ENCODE measurements around the gene ADAM33. TPM values are rescaled to one million over a fixed set of nuclear protein-coding genes. Genes with fewer than 3 reads are reported as not detected.
A peak's percentile ranks its signal among the peaks of the same experiment; 100 is the strongest.

Gene ADAM33
- total RNA-seq, 6 donors from 2014 or later: 2.3 to 26.2 (median 10.5) TPM

DNA sequence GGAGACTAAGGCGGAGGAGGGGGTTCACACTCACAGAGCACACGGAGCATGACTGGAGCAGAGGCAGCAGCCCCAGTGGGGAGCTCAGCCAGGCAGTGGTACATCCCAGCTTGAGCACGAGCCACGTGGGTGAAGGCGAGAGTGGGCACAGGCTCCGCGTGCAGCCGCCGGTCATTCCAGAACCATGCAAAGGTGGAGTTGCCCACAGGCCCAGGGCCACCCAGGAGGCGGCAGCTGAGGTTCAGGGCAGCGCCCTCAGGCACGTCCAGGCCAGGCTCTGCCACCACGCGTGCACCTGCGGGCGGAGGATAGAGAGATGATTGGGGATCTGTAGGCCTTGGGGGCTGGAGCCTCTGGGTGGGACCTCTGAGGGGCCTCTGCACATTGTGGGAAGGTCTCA is 9.5 kb upstream of the ADAM33 start:
- Histone ChIP-seq H3K27ac (no peak overlapping the region), H3K4me3 (no peak overlapping the region), H3K9me3 (peaks cover 0 to 2% (median 1%) of the 10 kb centered on the region in 4 donors), H3K36me3 (no peaks in the 10 kb centered on the region), H3K27me3 (no peaks in the 10 kb centered on the region), H3K4me1 (peaks cover 0 to 5% (median 2%) of the 10 kb centered on the region in 4 donors)
- TF ChIP-seq POLR2A (IDR thresholded peaks at IDR 0.05) (no peak), EP300 (IDR thresholded peaks at IDR 0.05) (no peak), POLR2AphosphoS5 (IDR thresholded peaks at IDR 0.05) (no peak)
- TF ChIP-seq, protein P1, sequence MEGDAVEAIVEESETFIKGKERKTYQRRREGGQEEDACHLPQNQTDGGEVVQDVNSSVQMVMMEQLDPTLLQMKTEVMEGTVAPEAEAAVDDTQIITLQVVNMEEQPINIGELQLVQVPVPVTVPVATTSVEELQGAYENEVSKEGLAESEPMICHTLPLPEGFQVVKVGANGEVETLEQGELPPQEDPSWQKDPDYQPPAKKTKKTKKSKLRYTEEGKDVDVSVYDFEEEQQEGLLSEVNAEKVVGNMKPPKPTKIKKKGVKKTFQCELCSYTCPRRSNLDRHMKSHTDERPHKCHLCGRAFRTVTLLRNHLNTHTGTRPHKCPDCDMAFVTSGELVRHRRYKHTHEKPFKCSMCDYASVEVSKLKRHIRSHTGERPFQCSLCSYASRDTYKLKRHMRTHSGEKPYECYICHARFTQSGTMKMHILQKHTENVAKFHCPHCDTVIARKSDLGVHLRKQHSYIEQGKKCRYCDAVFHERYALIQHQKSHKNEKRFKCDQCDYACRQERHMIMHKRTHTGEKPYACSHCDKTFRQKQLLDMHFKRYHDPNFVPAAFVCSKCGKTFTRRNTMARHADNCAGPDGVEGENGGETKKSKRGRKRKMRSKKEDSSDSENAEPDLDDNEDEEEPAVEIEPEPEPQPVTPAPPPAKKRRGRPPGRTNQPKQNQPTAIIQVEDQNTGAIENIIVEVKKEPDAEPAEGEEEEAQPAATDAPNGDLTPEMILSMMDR (IDR thresholded peaks at IDR 0.05): no peak
- ATAC-seq (ENCODE audit: low FRiP score in 2 of 2): no peak
- WGBS, 2 donors: 91 to 97% methylated on average over 16 of the region's 16 CpGs
- no peak for DNase-seq

DNA sequence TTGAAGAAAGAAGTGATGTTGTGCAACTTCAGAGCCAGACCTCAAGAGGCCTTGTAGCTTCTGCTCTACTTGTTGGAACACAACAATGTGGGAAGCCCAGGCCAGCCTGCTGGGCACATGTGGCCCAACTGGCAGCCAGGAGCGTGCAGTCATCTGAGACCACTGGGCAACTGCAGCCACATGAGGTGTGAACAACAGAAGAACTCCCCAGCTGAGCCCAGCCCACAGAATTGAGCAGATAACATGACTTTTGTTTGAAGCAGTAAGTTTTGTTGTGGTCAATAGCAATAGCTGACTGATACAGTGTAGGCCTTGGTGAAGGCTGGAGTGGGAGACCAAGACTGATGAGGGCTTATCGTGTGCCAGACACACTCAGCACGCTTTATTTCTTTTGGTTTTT is 8.6 kb upstream of the ADAM33 start:
- H3K4me3 ChIP-seq: no peak overlapping the region
- peaks cover 0 to 5% (median 2%) of the 10 kb centered on the region in 4 donors for H3K4me1 ChIP-seq
- no peaks in the 10 kb centered on the region for H3K36me3 ChIP-seq
- H3K9me3 ChIP-seq: no peaks in the 10 kb centered on the region
- H3K27ac ChIP-seq: no peak overlapping the region
- no peaks in the 10 kb centered on the region for H3K27me3 ChIP-seq
- WGBS, 2 donors: 91 to 95% methylated on average over 2 to 3 of the region's 3 CpGs
- no peak for ATAC-seq (ENCODE audit: low FRiP score in 2 of 2)
- no peak for DNase-seq
- TF ChIP-seq, protein P1 (IDR thresholded peaks at IDR 0.05): no peak
- no peak for TF ChIP-seq EP300 (IDR thresholded peaks at IDR 0.05)
- no peak for TF ChIP-seq POLR2A (IDR thresholded peaks at IDR 0.05)
- TF ChIP-seq POLR2AphosphoS5 (IDR thresholded peaks at IDR 0.05): no peak

DNA sequence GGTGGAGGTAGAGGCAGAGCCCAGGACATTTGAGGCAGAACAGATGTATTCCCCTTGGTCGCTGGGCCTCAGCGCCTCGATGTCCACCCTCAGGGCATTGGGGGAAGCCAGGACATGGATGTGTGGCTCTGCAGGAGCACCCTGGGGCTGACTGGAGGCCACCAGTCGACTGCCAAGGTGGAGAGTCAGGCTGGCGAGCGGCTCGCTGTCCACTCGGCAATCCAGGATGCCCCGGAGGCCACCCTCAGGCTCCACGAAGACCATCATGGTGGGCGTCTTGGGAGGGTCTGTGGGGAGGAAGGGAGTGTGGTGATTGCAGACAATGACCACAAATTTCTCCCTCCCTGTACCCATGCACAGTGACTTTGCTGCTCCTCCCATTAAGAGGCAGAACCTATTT is 8.2 kb upstream of the ADAM33 start:
- no peaks in the 10 kb centered on the region for H3K36me3 ChIP-seq
- WGBS, 2 donors: 85 to 96% methylated on average over 8 to 11 of the region's 11 CpGs

DNA sequence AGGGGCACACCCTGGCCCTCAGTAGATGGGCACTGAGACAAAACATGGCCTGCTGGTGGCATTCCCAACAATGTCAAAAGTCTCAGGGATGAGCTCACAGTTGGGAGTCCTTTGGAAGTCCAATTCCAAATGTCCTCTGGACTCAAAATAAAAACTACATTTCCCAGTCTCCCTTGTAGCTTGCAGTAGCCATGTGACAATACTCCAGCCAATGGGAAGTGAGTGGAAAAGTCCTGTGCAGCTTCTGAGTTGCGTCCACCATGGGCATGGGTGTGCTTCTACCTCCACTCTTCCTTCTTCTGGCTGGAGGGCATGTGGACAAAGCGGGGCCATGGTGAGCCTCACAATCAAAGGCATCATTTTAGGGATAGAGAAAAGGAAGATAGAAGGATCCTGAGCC is 5.8 kb upstream of the ADAM33 start:
- Histone ChIP-seq H3K9me3 (no peaks in the 10 kb centered on the region), H3K4me3 (no peak overlapping the region), H3K27me3 (no peaks in the 10 kb centered on the region), H3K27ac (no peak overlapping the region), H3K4me1 (peaks cover 0 to 5% (median 2%) of the 10 kb centered on the region in 4 donors), H3K36me3 (no peaks in the 10 kb centered on the region)
- no peak for DNase-seq
- peak in 1 of 2 donors; percentile 84 for ATAC-seq (ENCODE audit: low FRiP score in 2 of 2)
- TF ChIP-seq, protein P1 (IDR thresholded peaks at IDR 0.05): no peak
- no peak for TF ChIP-seq POLR2AphosphoS5 (IDR thresholded peaks at IDR 0.05)
- no peak for TF ChIP-seq POLR2A (IDR thresholded peaks at IDR 0.05)
- no peak for TF ChIP-seq EP300 (IDR thresholded peaks at IDR 0.05)
- 57 to 71% methylated on average over 2 of the region's 2 CpGs for WGBS, 2 donors

More for the DNA sequence above, 8.2 kb upstream of the ADAM33 start:
- Histone ChIP-seq H3K9me3 (no peaks in the 10 kb centered on the region), H3K4me3 (no peak overlapping the region), H3K4me1 (peaks cover 0 to 5% (median 2%) of the 10 kb centered on the region in 4 donors), H3K27ac (no peak overlapping the region), H3K27me3 (no peaks in the 10 kb centered on the region)
- DNase-seq (no peak), ATAC-seq (ENCODE audit: low FRiP score in 2 of 2) (no peak)
- TF ChIP-seq POLR2A (IDR thresholded peaks at IDR 0.05): no peak
- no peak for TF ChIP-seq EP300 (IDR thresholded peaks at IDR 0.05)
- TF ChIP-seq, protein P1 (IDR thresholded peaks at IDR 0.05): no peak
- no peak for TF ChIP-seq POLR2AphosphoS5 (IDR thresholded peaks at IDR 0.05)

DNA sequence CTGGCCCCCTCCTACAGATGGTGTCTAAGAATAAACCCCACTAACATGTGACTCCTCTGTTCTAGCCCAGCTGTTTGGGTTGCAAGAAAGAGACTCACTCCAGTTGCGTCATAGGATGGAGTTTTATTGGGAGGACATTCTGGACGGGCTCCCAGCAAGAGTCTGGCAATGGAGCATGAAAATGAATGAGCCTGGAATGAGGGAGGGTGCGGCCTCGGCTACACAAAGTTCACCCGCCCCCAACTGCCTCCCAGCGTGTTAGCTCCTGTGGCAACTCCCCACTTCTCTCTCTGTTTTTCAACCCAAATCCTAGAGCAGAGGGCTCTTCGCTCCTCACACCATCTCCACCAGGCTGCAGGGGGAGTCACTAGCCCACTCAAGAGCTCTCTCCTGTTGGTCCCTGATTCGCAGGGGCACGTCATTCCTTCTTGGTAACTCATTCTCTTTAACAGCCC is 5.1 kb upstream of the ADAM33 start:
- H3K9me3 ChIP-seq: no peaks in the 10 kb centered on the region
- peaks cover 0 to 6% (median 3%) of the 10 kb centered on the region in 4 donors for H3K27me3 ChIP-seq
- peak; percentile 12 to 87 for ATAC-seq (ENCODE audit: low FRiP score in 2 of 2)
- H3K4me3 ChIP-seq: no peak overlapping the region
- DNase-seq: peak in 1 of 2 donors; percentile 34
- WGBS, 2 donors: 47 to 52% methylated on average over 8 to 9 of the region's 9 CpGs
- TF ChIP-seq EP300 (IDR thresholded peaks at IDR 0.05) (no peak), POLR2AphosphoS5 (IDR thresholded peaks at IDR 0.05) (peak in 1 of 2 donors; percentile 10), POLR2A (IDR thresholded peaks at IDR 0.05) (no peak)
- TF ChIP-seq, protein P1 (IDR thresholded peaks at IDR 0.05): no peak
- H3K36me3 ChIP-seq: no peaks in the 10 kb centered on the region
- H3K27ac ChIP-seq: peak overlapping the region in 1 of 4 donors; percentile 53
- peaks cover 6 to 11% (median 8%) of the 10 kb centered on the region in 4 donors for H3K4me1 ChIP-seq

All from upper lobe of left lung (tissue), 6 donors.